ENCODE data around the gene AMBRA1.

AMBRA1 gene

DNA sequence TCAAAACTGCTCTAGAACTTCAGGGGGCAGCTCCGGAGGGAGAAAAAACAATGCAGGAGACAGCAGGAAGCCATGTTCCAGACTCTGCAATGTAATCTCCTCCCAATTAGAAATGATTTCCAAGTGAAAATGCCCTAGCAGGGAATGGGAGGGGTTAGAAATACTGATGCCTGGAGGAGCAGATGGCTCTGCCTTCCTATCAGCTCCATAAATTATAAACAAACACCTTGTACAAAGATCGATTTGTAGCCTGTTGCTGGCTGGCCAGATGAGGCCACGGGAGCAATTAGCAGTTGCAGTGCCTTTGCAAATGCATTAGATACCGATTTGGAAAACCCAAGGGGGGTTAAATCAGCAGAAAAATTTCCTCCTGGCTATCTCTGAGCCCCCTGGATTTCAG, 155.6 kb downstream of the AMBRA1 start:
- DNase-seq (ENCODE audit: low read depth, low spot score) = no peak
- TF ChIP-seq, protein P1, sequence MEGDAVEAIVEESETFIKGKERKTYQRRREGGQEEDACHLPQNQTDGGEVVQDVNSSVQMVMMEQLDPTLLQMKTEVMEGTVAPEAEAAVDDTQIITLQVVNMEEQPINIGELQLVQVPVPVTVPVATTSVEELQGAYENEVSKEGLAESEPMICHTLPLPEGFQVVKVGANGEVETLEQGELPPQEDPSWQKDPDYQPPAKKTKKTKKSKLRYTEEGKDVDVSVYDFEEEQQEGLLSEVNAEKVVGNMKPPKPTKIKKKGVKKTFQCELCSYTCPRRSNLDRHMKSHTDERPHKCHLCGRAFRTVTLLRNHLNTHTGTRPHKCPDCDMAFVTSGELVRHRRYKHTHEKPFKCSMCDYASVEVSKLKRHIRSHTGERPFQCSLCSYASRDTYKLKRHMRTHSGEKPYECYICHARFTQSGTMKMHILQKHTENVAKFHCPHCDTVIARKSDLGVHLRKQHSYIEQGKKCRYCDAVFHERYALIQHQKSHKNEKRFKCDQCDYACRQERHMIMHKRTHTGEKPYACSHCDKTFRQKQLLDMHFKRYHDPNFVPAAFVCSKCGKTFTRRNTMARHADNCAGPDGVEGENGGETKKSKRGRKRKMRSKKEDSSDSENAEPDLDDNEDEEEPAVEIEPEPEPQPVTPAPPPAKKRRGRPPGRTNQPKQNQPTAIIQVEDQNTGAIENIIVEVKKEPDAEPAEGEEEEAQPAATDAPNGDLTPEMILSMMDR (IDR thresholded peaks at IDR 0.05; ENCODE audit: low read depth, low read length) = no peak
- H3K4me3 ChIP-seq (ENCODE audit: low read depth, low read length) = no peak overlapping the region
- in situ Hi-C loops (cut with HindIII; ENCODE audit: low sequenced_read_pairs) = no loop called here

DNA sequence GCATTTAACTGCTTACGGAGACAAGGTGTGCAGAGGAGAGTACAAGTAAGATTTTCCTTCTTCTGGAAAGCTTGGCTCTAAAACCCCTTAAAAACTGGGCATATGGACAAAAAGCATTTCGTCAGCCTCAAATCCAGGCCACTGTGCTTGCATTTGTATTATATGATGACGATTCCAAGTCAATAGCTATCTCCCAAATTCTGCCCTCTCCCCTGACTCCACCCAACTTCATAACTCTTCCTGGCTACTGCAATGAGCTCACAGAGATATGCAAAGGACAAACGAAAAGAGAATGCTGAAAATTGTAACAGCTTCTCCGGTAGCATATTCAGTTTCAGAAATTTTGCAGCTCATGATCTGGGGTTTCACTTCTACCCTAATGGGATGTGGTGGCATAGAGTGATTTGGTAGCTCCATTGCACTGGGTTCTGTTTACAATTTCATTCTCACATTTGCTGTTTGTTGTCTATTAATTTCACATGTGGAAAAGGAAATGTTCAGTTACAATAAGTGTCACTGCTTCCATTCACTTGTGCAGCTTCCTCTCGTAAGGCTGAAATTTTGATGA, 156.6 kb downstream of the AMBRA1 start:
- in situ Hi-C loops (cut with HindIII; ENCODE audit: low sequenced_read_pairs) = no loop called here
- DNase-seq (ENCODE audit: low read depth, low spot score) = no peak
- TF ChIP-seq, protein P1 (IDR thresholded peaks at IDR 0.05; ENCODE audit: low read depth, low read length) = no peak
- no peak overlapping the region for H3K4me3 ChIP-seq (ENCODE audit: low read depth, low read length)

DNA sequence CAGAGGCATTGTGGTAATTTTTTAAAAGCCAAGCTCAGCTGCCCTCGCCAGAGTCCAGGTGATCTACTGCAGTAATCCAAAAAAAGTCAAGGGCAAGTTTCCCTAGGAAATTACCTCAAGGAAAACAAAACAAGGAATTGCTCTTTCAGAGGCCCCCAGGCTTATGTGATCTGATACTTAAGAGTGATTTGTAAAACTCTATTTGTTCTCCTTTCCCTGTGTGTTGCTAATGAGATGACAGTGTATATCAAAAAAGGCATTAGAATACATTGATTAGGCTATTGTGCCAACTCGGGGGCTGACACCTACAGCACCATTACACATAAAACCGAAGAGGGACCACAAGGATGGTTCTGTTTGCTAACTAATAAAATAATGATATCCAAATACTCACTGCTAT, 157.7 kb downstream of the AMBRA1 start:
- TF ChIP-seq, protein P1 (IDR thresholded peaks at IDR 0.05; ENCODE audit: low read depth, low read length) = no peak

DNA sequence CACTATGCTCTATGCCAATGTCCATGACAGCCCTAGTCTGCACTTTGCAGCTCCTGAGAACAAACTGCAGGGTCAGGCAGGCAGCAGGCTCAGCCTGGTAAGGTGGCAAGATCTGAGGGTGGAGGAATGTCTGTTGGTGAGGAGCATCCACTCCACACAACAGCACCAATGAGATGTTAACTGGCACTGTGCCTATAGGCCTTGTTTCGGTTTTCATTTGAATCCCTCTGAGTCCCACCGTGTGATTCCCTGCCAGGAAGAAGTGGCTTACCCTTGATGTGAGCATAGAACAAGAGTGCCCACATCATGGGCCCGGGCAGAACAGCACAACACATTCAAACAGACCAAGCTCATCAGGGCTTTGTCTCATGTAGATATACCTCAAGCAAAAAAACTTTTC, 158.1 kb downstream of the AMBRA1 start:
- in situ Hi-C loops (cut with HindIII; ENCODE audit: low sequenced_read_pairs) = no loop called here
- TF ChIP-seq, protein P1 (IDR thresholded peaks at IDR 0.05; ENCODE audit: low read depth, low read length) = no peak
- DNase-seq (ENCODE audit: low read depth, low spot score) = no peak
- H3K4me3 ChIP-seq (ENCODE audit: low read depth, low read length) = no peak overlapping the region

More for the DNA sequence above, 157.7 kb downstream of the AMBRA1 start:
- no peak overlapping the region for H3K4me3 ChIP-seq (ENCODE audit: low read depth, low read length)
- in situ Hi-C loops (cut with HindIII; ENCODE audit: low sequenced_read_pairs) = no loop called here
- no peak for DNase-seq (ENCODE audit: low read depth, low spot score)

DNA sequence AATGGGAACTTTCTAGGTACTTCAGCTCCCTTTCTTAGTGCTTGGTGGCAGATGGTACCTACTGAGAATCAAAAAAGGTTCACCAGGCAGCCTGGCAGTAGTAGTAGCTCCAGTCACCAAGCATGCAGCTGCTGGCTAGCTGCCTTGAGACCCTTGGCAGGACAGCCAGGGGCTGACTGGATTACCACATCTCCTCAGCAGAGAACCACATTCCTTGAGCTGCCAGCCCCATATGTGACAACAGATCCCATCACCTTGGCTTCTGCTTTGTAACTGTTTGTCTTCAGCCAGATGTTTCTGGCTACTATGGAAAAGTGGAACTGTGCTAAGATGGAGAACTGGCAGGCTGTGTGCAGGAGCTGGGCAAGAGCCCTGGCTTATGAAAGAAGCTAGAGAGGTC, 162.6 kb downstream of the AMBRA1 start:
- in situ Hi-C loops (cut with HindIII; ENCODE audit: low sequenced_read_pairs) = no loop called here

DNA sequence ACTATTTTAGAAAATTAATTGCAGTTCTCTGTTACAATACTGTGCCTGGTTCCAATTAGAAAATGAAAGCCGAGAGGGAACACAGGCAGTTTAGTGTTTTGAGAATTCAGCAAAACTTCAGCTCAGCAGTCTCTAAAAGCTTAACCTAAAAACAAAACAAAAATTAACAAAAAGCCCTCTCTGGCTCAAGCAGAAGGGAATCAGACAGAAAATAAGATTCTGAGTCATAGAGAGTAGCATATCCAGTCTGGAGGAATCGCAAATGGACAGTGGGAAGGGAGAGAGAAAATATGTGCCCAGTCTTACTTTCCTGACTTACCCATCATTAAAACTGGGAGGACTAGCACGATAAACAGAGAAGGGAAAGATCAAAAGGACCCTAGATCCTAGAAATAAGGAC, 164.1 kb downstream of the AMBRA1 start:
- DNase-seq (ENCODE audit: low read depth, low spot score) = no peak
- H3K4me3 ChIP-seq (ENCODE audit: low read depth, low read length) = no peak overlapping the region
- in situ Hi-C loops (cut with HindIII; ENCODE audit: low sequenced_read_pairs) = no loop called here
- TF ChIP-seq, protein P1 (IDR thresholded peaks at IDR 0.05; ENCODE audit: low read depth, low read length) = no peak

More for the DNA sequence above, 162.6 kb downstream of the AMBRA1 start:
- TF ChIP-seq, protein P1 (IDR thresholded peaks at IDR 0.05; ENCODE audit: low read depth, low read length) = no peak
- H3K4me3 ChIP-seq (ENCODE audit: low read depth, low read length) = no peak overlapping the region
- no peak for DNase-seq (ENCODE audit: low read depth, low spot score)
